MM.1S (cell line): ENCODE measurements around the gene PI4KA.
"Not testable (repeated sequence)": the region's sequence is repeated elsewhere in the genome, so short reads cannot be mapped to it uniquely, and the experiment has no call there.

Source experiments
- DNase-seq: peaks from one replicate; pipeline ENCODE4 v3.0.0-alpha.2; 2015
- H2AFZ ChIP-seq: fragments of 300-600 bp; sonication (generic); 2 replicates; pipeline ENCODE4 v1.6.0; 2016; ENCODE audit warnings: antibody characterized with exemption, low read length
- H3F3A ChIP-seq: fragments of 300-600 bp; sonication (generic); 2 replicates; pipeline ENCODE4 v1.6.1; 2016; ENCODE audit warnings: mild to moderate bottlenecking, antibody characterized with exemption, low read length, moderate library complexity, mixed read lengths; ENCODE audit not compliant: insufficient read depth
- H3K27ac ChIP-seq: fragments of 300-600 bp; sonication (generic); 2 replicates; pipeline ENCODE4 v1.5.1; 2016; ENCODE audit warnings: mild to moderate bottlenecking, low read length
- H3K27me3 ChIP-seq: fragments of 300-600 bp; sonication (generic); replicated peaks from 2 replicates; pipeline ENCODE4 v1.6.0; 2016; ENCODE audit warnings: low read length; ENCODE audit not compliant: insufficient read depth
- H3K36me3 ChIP-seq: fragments of 300-600 bp; sonication (generic); replicated peaks from 2 replicates; pipeline ENCODE4 v1.6.1; 2016; ENCODE audit warnings: mild to moderate bottlenecking, low read length, mixed read lengths; ENCODE audit not compliant: insufficient read depth
- H3K4me1 ChIP-seq: fragments of 300-600 bp; sonication (generic); 2 replicates; pipeline ENCODE4 v1.6.1; 2016; ENCODE audit warnings: low read length, mixed read lengths
- H3K4me2 ChIP-seq: fragments of 300-600 bp; sonication (generic); 2 replicates; pipeline ENCODE4 v1.6.0; 2016; ENCODE audit warnings: low read depth, low read length
- H3K4me3 ChIP-seq: fragments of 300-600 bp; sonication (generic); 2 replicates; pipeline ENCODE4 v1.5.1; 2016; ENCODE audit warnings: low read length, mixed read lengths
- H3K79me2 ChIP-seq: fragments of 300-600 bp; sonication (generic); 2 replicates; pipeline ENCODE4 v1.6.1; 2016; ENCODE audit warnings: mixed run types, low read length, mixed read lengths
- H3K9ac ChIP-seq: fragments of 300-600 bp; sonication (generic); 2 replicates; pipeline ENCODE4 v1.6.1; 2016; ENCODE audit warnings: low read length, mixed read lengths
- H3K9me2 ChIP-seq: fragments of 300-600 bp; sonication (generic); replicated peaks from 2 replicates; pipeline ENCODE4 v1.6.1; 2016; ENCODE audit warnings: mild to moderate bottlenecking, low read length, mixed read lengths; ENCODE audit not compliant: insufficient read depth
- H3K9me3 ChIP-seq: fragments of 300-600 bp; sonication (generic); replicated peaks from 2 replicates; pipeline ENCODE4 v1.6.1; 2016; ENCODE audit warnings: mild to moderate bottlenecking, low read length, mixed read lengths; ENCODE audit not compliant: insufficient read depth
- H4K20me1 ChIP-seq: fragments of 300-600 bp; sonication (generic); 2 replicates; pipeline ENCODE4 v1.6.1; 2016; ENCODE audit warnings: mild to moderate bottlenecking, low read length, moderate library complexity, mixed read lengths; ENCODE audit not compliant: insufficient read depth
- EZH2 ChIP-seq: fragments of 300-600 bp; sonication (generic); optimal IDR thresholded peaks from 2 replicates; pipeline ENCODE3; 2017; ENCODE audit warnings: low read depth, mild to moderate bottlenecking, antibody characterized with exemption, low read length, mixed read lengths
- EZH2phosphoT487 ChIP-seq: fragments of 300-600 bp; sonication (generic); IDR thresholded peaks from 2 replicates; pipeline ENCODE4 v1.6.1; 2018; ENCODE audit warnings: antibody characterized with exemption, low read length

PI4KA gene

GRCh38 chr22:20690586-20691317 lies 167.9 kb downstream of the PI4KA start:
- not testable (repeated sequence) for H2AFZ ChIP-seq, H3F3A ChIP-seq, H3K79me2 ChIP-seq, H3K4me3 ChIP-seq, H3K4me2 ChIP-seq, H3K27me3 ChIP-seq, H3K4me1 ChIP-seq, H4K20me1 ChIP-seq, DNase-seq, H3K27ac ChIP-seq, H3K9me2 ChIP-seq, H3K9me3 ChIP-seq, H3K36me3 ChIP-seq, H3K9ac ChIP-seq

- not testable (repeated sequence) for H3K4me2 ChIP-seq, H3K4me3 ChIP-seq
Observed at GRCh38 chr22:20687356-20688172, 171.0 kb downstream of the PI4KA start.

GRCh38 chr22:20685764-20686163 lies 172.8 kb downstream of the PI4KA start:
- H3K9me2 ChIP-seq, H3K9me3 ChIP-seq, H2AFZ ChIP-seq, H3K36me3 ChIP-seq, H3K27me3 ChIP-seq, H3K9ac ChIP-seq, H3K79me2 ChIP-seq, H3K27ac ChIP-seq, H3F3A ChIP-seq, H3K4me1 ChIP-seq, H3K4me3 ChIP-seq, H3K4me2 ChIP-seq, H4K20me1 ChIP-seq, DNase-seq: not testable (repeated sequence)

More at GRCh38 chr22:20687356-20688172, 171.0 kb downstream of the PI4KA start:
- H4K20me1 ChIP-seq, H3K27me3 ChIP-seq, H3K4me1 ChIP-seq, H3K27ac ChIP-seq, H3K9me3 ChIP-seq, H3F3A ChIP-seq, H3K36me3 ChIP-seq, H3K79me2 ChIP-seq, H2AFZ ChIP-seq, H3K9me2 ChIP-seq, DNase-seq, H3K9ac ChIP-seq: not testable (repeated sequence)

GRCh38 chr22:20678792-20679435 lies 179.7 kb downstream of the PI4KA start:
- not testable (repeated sequence) for H4K20me1 ChIP-seq, H3K9me3 ChIP-seq, H3K79me2 ChIP-seq, H3K9me2 ChIP-seq, H3K9ac ChIP-seq, H3K4me1 ChIP-seq, H3K27me3 ChIP-seq, H3K27ac ChIP-seq, H3K4me3 ChIP-seq, H3K36me3 ChIP-seq, H3K4me2 ChIP-seq, H3F3A ChIP-seq, H2AFZ ChIP-seq, DNase-seq

- Histone ChIP-seq H3K79me2 (no peaks in the 10 kb centered on the region), H3K9me2 (no peaks in the 10 kb centered on the region), H3K4me1 (no peaks in the 10 kb centered on the region), H4K20me1 (no peaks in the 10 kb centered on the region), H3K9ac (no peak overlapping the region), H3K36me3 (no peaks in the 10 kb centered on the region), H3K4me3 (no peak overlapping the region), H3K9me3 (no peaks in the 10 kb centered on the region), H3F3A (no peaks in the 10 kb centered on the region), H2AFZ (no peak overlapping the region), H3K27me3 (no peaks in the 10 kb centered on the region), H3K4me2 (no peak overlapping the region), H3K27ac (no peak overlapping the region)
- no peak for DNase-seq
- TF ChIP-seq EZH2 (no peak), EZH2phosphoT487 (no peak)
Observed at GRCh38 chr22:20677684-20678242, 180.8 kb downstream of the PI4KA start.

- not testable (repeated sequence) for H3K9me2 ChIP-seq, H3K27me3 ChIP-seq, H3K36me3 ChIP-seq, H3K27ac ChIP-seq, H3K4me1 ChIP-seq, H3K4me3 ChIP-seq, H3K9ac ChIP-seq, H4K20me1 ChIP-seq, DNase-seq, H3K79me2 ChIP-seq, H2AFZ ChIP-seq, H3F3A ChIP-seq, H3K9me3 ChIP-seq, H3K4me2 ChIP-seq
Observed at GRCh38 chr22:20675613-20676012, 183.0 kb downstream of the PI4KA start.
